Right hindlimb (tissue), 1 donor: Measurements from ENCODE around the gene SHROOM1.
A peak's percentile ranks its signal among the peaks of the same experiment; 100 is the strongest.
"Not testable (repeated sequence)": the region's sequence is repeated elsewhere in the genome, so short reads cannot be mapped to it uniquely, and the experiment has no call there.

Experiments used
- DNase-seq: peaks from one replicate; pipeline ENCODE4 v3.0.0-alpha.2; 2018

Gene SHROOM1

DNA sequence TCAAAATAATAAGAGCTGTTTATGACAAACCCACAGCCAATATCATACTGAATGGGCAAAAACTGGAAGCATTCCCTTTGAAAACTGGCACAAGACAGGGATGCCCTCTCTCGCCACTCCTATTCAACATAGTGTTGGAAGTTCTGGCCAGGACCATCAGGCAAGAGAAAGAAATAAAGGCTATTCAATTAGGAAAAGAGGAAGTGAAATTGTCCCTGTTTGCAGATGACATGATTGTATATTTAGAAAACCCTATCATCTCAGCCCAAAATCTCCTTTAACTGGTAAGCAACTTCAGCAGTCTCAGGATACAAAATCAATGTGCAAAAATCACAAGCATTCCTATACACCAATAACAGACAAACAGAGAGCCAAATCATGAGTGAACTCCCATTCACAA, 26.2 kb downstream of the SHROOM1 start:
- not testable (repeated sequence) for DNase-seq

DNA sequence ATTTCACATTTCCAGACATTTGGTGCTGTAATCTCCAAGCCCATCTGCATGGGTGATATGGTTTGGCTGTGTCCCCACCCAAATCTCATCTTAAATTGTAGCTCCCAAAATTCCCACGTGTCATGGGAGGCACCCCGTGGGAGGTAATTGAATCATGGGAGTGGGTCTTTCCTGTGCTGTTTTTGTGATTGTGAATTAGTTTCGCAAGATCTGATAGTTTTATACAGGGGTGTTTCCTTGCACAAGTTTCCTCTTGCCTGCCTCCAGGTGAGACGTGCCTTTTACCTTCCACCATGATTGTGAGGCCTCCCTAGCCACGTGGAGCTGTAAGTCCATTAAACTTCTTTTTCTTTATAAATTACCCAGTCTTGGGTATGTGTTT, 27.8 kb downstream of the SHROOM1 start:
- not testable (repeated sequence) for DNase-seq

DNA sequence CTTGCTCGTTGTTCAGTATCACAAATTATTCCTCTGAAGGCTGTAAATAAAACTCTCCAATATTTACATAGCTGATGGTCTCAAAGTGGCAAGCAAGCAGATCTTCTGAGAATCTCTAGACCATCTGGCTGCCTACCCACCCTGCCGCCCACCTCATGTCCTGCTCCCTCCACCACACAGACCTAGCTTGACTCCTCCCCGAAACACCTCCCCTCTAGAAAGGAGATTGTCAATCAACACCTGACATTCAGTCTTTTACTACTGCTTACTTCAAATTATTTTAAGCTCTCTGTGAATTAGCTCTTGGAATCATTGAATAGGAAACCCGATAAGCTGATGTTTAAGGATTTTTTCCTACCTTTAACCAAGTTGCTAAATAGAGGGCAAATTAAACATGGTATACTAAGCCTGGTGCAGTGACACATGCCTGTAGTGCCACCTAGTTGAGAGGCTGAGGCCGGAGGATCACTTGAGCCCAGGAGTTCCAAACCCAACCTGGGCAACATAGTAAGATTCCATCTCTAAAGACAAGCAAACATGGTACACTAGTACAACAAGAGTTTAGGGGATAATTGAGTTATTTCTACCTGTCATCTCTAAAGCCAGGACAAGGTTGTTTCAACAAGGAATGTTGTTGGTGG, 28.3 kb downstream of the SHROOM1 start:
- DNase-seq, result no peak

DNA sequence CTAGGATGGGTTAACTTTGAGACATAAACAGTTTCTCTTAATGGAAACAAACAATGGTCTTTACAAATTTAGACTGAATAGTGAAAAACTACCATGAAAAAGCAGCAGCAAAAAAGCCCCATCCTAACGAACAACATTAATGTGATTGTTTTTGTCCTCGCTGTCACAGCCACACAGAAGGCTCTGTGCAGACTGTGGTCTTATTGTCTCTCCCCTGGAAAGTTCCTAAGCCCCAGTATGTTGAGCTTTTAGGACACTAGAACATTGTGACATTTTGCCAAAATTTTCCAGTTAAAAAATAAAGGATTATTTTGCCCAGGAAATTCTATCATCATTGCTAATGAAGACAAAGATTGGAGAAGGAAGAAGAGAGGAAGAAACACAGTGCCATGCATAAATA, 29.9 kb downstream of the SHROOM1 start:
- DNase-seq, result no peak

DNA sequence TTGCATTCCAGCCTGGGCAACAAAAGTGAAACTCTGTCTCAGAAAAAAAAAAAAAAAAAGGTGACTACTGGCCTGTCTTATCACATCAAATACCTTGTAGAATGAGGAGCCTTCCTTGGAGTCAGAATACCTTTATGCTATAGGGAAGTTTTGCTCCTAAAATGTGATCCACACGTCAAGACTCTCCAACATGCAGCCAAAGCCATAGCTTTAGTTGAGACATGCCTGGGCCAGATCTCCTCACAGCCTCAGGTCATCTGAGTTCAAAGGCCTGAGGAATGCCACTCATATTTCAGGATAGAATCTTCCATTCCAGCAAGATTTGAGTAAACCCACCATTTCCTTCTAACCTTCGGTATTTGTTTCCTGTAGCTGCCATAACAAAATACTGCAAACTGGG, 31.1 kb downstream of the SHROOM1 start:
- DNase-seq, result no peak

DNA sequence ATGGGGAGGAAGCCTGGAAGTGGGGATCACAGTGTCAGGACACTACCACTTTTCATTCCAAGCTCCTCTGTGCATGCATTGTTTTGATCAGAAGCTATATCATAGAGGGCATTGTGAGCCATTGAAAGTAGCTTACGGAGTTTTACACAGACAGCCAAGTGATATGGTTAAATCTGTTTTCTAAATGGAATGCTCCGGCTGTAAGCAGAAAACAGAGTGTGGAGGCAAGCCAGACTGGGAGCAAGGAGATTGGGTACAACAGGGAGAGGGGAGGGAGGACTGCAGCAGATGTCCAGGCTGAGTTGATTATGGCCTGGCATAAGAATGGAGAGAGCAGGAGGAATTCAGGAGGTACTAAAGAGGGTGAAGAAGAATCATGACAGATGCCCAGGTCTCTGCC, 32.8 kb downstream of the SHROOM1 start:
- no peak for DNase-seq

DNA sequence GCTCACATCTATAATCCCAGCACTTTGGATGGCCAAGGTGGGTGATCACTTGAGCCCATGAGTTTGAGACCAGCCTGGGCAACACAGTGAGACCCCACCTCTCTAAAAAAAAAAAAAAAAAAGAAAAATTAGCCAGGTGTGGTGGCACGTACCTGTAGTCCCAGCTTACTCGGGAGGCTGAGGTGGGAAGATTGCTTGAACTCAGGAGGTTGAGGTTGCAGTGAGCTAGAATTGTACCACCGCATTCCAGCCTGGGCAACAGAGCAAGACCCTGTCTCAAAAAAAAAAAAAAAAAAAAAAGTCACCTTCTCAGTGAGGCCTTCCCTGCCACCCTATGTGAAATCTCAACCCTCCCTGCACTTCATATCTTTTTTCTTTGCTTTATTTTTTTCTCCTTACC, 39.4 kb downstream of the SHROOM1 start:
- DNase-seq, result no peak

DNA sequence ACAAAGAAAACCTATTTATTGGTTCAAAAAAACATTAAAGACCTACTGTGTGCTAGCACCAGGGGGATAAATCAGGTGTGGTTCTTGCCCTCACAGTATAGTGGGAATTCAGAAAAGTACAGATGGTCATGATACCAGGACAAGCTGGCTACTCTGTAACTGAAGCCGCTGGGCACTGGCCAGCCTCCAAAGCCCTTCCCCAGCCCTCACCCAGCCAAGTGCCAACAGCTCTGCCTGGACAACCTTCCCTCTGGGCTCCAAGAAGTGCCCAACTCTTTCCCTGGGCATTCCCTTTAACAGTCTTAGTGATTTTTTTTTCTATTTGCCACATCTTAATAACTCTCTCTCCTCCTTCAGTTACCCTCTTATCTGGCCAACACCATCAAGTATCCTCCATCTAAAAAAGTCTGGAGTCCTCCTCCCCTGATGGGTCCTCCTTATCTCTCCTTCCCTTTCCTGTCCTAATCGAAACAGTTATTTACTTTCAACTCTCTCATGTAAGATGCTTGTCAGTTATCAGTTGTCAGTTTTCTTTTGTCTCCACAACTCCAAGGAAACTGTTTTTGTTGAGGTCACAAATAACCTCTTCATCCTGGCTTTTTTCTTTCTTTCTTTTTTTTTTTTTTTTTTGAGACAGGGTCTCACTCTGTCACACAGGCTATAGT, 40.1 kb downstream of the SHROOM1 start:
- DNase-seq, result no peak

DNA sequence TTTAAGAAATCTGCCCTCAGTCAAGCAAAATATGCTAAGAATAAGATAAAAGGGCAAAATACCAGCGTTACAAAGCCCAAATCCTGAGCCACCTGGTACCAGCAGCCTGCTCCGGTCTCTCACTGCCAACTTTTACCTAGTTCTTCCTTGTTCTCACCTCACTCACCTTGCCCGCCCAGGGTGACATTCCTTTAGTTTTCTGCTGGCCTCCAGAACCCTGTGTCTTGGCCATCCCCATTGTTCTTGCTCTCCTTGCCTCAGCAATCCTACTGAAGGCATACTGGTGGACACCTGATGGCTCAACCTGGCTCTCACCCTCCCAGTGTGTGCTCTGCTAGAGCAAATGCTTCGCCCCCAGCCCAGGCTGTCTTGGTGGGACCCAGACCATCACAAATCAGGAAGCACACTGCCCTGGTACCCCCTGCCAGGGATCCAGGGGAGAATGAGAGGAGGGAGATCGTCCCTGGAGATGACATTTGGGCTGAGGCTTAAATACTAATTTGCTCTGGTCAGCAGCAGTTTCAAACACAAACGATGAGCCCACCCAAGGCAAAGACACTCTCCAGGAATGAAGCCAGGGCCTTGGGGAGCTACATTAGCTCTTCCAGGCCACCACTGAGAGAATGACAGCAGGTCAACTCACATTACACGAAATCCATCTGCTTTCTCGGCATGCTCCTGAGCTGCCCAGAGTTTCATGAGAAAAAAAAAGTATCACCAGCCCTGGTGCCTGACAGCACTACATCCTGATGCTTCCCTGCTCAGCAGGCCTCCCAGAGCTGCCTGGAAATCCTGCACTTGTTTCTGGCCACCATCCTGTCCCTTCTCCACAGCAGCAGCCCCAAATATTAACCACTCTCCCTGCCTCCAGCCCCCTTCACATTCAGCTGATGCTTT, 41.2 kb downstream of the SHROOM1 start:
- no peak for DNase-seq

DNA sequence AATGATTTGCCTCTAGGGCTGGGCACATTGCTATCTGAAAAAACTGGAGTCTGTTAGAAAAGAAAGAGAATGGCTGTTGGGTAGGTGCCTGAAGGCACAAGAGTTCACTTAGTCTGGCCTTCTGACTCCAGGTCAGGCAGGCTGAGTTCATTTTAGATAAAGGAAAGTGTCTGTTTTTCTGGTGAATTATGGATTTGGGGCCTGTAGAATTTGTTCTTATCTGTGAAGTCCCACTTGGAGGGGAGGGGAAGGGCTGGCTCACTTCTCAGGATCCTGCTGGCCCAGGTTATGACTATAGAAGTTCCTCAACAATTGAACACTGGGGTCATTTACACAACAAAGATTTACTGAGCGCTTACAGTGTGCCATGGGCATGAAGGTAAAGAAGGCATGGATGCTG, 41.9 kb downstream of the SHROOM1 start:
- DNase-seq, result no peak

DNA sequence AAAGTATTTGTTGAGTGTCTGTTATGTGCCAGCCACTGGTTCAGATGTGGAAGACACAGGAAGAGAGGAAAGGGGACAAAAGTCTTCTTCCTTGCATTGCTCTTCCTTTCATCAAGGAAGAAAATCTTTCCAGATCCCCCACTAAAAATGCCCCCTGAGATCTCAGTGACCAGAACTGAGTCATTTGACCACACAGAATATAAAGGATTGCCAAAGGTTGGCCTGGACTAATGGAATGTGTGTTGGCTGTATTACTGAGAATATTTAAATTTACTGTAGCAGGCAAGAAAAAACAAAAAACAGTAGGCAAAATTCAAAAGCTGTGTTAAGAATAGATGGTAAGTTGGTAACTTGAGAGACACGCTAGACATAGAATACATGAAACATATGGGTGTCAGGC, 43.4 kb downstream of the SHROOM1 start:
- DNase-seq, result no peak

DNA sequence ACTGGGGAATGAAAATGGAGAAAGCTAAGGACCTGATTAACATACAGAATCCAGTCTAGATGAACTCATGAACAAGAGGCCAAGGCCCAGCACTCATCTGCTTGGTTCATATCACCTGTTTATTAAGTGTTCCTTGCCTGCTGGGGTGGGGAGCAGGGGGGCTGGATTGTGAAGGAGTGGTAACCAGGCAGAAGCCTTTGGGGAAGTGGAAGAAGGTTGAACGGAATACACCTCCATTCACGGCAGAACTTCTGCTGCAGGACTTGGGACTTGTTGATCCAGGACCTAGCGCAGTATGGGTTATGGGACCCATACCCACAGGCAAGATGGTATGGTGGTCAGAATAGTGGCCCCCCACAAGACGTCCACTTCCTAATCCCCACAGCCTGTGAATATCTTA, 44.6 kb downstream of the SHROOM1 start:
- no peak for DNase-seq

DNA sequence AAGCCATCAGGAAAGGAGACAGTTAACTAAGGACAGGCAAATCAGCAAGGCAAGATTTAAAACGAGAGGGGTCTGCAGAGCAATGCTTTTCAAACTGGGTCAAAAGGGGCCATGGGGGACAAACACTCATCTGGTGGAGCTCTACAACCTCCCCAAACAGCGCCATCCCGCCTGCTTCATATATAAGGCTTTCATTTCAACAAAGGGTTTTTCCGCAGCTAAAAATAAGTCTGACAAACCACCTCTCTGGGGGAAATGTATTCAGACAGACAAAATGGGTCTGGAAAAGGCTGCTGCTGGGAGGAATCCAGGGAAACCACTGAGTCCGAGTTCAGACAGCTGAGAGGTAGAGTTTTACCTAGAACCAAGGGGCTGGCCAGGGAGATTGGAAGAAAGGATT, 45.1 kb downstream of the SHROOM1 start:
- DNase-seq, result no peak

DNA sequence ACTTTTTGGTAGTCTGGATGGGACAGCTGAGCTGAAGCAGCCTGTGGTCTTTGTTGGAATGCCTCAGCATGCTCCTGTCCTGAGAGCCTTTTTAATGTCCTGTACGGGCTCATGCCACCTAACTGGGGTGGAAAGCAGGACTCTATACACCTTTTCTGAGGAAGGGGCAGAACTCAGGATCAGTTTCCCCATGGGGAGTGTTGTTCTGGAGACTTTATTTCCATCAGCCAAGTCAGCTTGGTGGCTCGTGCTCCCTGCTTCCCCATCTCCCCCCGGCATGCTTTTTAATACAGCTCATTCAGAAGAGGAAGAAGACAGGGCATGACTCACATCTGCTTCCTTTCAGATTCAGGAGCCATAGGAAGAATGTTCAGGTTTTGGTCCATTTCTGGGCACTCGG, 48.3 kb downstream of the SHROOM1 start:
- DNase-seq, result no peak

DNA sequence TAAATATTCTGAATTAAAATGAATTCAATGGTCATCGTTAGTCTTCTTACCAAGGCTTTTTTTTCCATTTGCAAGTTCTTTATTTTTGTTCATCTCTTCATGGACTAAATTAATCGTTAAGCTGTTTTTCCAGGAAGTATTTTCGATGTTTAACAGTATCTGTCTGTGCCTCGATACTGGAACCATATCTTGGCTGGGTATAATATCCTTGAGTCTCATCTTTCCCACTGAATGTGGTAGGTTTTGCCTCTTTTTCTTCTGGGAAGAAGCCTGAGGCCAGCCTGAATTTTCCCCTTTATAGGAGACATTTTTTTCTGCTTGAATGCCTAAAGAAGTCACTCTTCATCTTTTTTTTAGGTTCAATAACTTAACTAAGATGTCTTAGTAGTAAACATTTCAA, 49.4 kb downstream of the SHROOM1 start:
- DNase-seq, result no peak

DNA sequence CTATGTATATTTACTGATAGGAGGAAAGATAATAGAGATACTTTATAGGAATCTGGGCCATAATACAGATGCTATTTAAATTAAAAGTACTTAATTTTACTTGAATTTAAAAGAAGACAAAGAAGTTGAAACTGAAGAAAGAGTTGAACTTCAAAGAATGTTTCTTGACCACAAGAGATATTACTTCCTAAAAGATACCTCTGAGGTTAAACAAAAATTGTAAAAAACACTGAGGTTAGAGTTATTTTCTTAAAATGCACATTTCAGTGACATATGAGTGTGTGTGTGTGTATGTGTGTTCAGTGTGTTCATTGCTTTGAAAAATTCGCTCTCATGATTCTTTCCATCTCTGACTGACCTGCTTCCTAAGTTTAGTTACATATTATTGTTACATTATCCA, 49.9 kb downstream of the SHROOM1 start:
- no peak for DNase-seq

DNA sequence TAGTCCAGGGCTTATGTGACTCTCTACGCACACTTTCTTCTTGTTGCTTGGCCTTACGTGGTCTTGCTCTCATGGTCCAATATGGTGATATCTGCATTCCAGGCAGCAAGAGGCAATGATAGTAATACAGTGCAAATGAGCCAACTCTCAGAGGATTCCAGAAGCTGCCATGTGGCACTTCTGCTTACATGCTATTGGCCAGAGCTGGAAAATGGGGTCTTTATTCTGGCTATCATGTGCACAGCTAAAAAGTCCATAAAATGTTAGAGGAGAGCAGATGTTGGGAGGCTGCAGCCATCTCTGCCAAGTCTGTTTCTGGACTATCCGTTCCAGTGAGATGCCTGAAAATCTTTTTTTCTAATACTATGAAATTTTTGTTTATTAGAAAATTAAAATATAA, 50.5 kb downstream of the SHROOM1 start:
- DNase-seq, result no peak

DNA sequence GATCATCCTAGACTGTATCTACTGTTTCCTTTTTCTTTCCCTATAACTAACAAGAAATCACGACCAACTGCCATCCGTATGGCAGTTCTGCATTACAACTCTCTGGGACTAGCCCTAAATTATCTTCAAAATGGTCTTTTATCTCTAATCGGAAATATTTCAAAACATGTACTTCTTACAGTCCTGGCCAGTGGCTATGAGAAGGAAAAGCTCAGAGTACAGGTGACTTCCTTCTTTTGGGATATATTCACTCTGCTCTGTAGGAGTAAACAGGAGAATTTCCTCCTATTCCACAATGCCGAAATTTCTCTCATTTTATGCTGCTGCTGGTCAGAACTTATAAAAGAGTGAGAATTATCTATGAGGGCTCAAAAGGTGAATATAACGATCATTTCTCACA, 51.6 kb downstream of the SHROOM1 start:
- DNase-seq, result no peak

DNA sequence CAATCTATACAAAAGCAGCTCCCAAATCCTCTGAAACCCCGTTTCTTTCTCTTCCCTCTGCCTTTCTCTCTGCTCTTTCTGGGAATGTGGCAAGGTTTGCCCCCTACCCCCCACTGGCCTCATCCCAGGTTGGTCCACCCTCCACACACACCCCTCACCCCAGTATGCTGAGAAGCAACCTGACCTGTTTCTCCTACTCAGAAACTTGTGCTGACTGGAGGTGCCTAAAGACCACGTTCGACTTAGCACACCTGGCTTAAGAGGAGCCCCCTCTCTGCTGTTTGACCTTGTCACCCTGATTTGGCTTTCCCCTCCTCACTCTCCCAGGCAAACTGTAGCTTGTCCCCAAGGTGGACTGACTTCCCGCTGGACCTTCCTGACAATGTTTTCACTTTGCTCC, 52.3 kb downstream of the SHROOM1 start:
- DNase-seq, result no peak

DNA sequence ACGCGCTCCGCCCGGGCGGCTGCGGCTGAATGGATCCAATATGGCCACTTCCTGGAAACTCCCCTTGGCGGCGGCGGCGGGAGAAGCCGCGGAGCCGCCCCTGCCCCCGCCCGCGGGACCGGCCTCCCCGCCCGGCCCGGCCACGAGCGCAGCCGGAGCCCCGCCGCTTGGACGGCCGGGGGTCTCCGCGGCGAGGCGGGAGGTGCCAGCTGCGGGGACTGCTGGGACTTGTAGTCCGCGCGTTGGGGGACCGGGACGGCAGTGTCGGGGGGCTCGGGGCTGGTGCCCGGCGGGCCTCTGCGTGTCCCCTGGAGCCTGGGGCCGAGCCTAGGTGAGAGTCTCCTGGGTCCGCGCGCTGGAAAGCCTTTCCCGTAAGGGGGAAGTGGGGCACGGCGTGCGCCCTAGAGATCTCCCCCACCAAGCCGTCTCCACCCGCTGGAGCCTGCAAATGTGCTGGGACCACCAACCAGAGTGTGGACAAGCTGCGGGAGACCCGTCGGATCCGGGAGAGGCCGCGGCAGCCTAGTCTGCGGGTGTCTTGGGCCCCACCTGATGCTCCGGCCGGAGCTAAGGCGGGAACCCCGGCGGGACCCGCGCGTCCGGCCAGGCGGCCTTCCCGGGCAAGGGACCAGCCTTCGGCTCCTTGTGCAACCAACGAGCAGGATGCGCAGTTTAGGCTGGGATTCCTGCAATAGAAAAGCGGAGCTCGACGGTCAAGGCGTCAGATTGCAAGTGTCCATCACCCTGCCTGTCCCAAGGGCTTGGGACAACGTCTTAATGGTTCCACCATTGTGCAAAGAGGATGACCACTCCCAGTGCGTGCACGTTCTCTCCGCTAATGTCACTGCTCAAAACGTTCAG, 53.0 kb downstream of the SHROOM1 start, which contains the start of gene SEPTIN8:
Gene SEPTIN8 (minus strand): TSS at position 31 of the 861 bp plus-strand sequence. CDS start 102 bp downstream, outside the sequence.
- peak; percentile 81 for DNase-seq

DNA sequence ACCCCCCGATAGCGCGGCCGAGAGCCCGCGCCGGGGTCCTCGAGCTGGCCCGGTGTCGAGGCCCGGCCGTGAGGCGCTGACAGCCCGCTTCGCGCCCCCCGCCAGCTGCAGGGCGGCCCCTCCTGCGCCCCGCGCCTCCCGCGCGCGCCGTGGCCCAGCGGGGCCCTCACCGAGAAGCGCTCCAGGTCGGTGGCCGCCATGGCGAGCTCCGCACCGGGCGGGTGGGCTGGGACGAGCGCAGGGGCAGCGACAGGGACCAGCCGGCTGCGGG, 53.6 kb downstream of the SHROOM1 start:
- no peak for DNase-seq

DNA sequence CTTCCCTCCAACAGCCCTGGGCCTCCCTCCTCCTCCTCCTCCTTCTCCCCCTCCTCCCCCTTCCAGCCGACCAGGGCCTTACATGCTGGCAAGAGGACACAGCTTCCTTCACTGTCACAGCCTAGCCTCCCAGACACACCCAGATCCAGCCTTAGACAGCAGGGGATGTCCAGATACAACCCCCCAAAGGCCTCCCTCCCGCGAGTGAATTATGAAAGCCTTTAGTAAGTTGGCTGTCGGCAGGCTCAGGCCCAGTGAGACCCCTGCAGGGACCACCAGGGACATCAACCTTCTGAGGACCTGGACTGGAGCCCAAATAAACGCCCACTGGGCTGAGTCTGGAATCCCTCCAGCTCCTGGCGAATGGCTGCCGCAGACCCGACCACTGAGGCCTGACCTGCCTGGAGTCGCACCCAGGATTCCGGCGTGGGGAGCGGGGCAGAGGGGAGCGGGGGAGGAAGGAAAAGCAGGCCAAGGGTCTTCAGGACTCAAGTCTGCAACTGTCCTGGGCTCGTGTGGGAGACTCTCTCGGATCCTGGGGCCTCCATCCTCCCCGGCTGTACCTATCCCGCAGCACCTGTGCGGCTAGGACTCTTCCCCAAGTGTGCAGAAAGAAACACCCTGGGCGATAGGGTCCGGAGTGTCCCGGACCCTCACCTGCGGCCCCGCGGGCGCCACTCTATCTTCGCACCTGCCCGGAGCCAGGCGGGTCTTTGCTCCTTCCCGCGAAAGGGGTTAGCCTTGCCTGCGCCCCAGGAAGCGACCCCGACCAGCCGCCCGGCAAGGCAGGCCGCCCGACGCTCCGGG, 54.1 kb downstream of the SHROOM1 start:
- peak; percentile 62 for DNase-seq
